Measurements from ENCODE around the gene NEIL3.

DNA sequence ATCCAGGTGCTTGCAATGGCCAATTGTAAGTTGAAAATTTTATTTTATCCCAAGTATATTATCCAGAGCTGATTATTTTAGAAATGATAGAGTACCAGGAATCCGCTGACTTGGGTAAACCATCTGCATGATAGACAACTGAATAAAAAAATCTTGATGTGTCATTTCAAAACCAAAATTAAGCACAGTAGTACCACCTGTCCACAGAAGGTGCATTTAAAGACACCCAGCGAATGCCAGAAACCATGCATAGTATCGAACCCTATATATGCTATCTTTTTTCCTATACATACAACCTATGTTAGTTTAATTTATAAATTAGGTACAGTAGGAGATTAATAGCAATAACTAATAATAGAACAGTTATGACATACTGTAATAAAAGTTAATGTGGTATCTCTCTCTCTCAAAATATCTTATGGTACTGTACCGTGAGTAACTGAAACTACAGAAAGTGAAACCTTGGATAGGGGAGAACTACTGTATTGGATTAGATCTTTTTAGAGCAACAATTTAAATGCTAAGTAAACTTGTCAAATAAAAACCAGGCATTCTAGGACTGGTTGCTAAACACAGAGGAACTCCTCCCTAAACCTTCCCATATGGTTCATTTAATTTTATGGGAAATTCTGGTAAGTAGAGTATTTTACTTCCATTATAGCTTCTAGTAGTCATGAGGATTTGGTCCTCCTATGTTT is 6.2 kb downstream of the NEIL3 start:
- TF ChIP-seq, protein P1, sequence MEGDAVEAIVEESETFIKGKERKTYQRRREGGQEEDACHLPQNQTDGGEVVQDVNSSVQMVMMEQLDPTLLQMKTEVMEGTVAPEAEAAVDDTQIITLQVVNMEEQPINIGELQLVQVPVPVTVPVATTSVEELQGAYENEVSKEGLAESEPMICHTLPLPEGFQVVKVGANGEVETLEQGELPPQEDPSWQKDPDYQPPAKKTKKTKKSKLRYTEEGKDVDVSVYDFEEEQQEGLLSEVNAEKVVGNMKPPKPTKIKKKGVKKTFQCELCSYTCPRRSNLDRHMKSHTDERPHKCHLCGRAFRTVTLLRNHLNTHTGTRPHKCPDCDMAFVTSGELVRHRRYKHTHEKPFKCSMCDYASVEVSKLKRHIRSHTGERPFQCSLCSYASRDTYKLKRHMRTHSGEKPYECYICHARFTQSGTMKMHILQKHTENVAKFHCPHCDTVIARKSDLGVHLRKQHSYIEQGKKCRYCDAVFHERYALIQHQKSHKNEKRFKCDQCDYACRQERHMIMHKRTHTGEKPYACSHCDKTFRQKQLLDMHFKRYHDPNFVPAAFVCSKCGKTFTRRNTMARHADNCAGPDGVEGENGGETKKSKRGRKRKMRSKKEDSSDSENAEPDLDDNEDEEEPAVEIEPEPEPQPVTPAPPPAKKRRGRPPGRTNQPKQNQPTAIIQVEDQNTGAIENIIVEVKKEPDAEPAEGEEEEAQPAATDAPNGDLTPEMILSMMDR (IDR thresholded peaks at IDR 0.05): no peak
- TF ChIP-seq POLR2A (IDR thresholded peaks at IDR 0.05) (no peak), EP300 (IDR thresholded peaks at IDR 0.05; ENCODE audit: low read depth) (no peak)

Data from transverse colon (tissue), 3 donors.